ENCODE data around the gene ITPR1.

The ITPR1 gene

DNA sequence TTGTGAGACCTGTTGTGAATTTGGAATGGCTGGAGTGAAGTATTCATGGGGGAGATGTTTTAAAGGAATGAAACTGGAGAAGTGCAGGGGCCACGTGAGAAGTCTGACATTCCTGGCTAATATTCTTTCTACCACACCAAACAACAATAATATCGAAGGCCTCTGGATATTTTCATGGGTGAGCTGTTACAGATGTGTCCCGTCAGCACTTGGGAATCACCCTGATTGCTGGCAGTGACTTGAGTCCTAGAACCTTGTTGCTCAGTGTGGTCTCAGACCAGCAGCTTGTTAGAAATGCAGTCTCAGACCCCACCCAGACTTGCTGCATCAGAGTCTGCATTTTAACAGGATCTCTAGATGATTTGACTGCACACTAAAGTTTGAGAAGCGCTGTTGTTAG lies 113.8 kb downstream of the ITPR1 start:
- no peak overlapping the region for H3K4me3 ChIP-seq (ENCODE audit: low read depth, low read length)
- no peak for TF ChIP-seq CTCF (IDR thresholded peaks at IDR 0.05; ENCODE audit: low read depth, low read length)
- no peak for DNase-seq (ENCODE audit: low read depth, low spot score)
- in situ Hi-C loops (cut with HindIII; ENCODE audit: low sequenced_read_pairs) = no loop called here

GRCh38 chr3:4613366-4613765 lies 120.2 kb downstream of the ITPR1 start:
- DNase-seq (ENCODE audit: low read depth, low spot score) = no peak
- H3K4me3 ChIP-seq (ENCODE audit: low read depth, low read length) = no peak overlapping the region
- in situ Hi-C loops (cut with HindIII; ENCODE audit: low sequenced_read_pairs) = no loop called here
- no peak for TF ChIP-seq CTCF (IDR thresholded peaks at IDR 0.05; ENCODE audit: low read depth, low read length)

DNA sequence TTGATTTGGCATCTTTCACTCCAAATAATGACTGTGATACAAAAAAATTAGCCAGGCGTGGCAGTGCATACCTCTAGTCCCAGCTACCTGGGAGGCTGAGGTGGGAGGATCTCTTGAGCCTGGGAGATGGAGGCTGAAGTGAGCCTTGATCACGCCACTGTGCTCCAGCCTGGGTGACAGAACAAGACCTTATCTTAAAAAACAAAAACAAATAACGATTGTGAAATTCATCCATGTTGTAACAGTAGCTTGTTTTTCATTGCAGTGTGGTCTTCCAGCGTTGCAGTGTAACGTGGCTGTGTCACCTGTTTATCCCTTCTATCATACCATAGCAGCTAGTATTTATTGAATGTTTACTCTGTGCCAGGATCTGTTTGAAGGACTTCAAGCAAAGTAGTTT lies 120.9 kb downstream of the ITPR1 start:
- no peak for DNase-seq (ENCODE audit: low read depth, low spot score)
- no peak overlapping the region for H3K4me3 ChIP-seq (ENCODE audit: low read depth, low read length)
- no peak for TF ChIP-seq CTCF (IDR thresholded peaks at IDR 0.05; ENCODE audit: low read depth, low read length)
- in situ Hi-C loops (cut with HindIII; ENCODE audit: low sequenced_read_pairs) = no loop called here

GRCh38 chr3:4614927-4615326 lies 121.8 kb downstream of the ITPR1 start:
- no peak overlapping the region for H3K4me3 ChIP-seq (ENCODE audit: low read depth, low read length)
- in situ Hi-C loops (cut with HindIII; ENCODE audit: low sequenced_read_pairs) = no loop called here
- TF ChIP-seq CTCF (IDR thresholded peaks at IDR 0.05; ENCODE audit: low read depth, low read length) = no peak
- DNase-seq (ENCODE audit: low read depth, low spot score) = no peak

DNA sequence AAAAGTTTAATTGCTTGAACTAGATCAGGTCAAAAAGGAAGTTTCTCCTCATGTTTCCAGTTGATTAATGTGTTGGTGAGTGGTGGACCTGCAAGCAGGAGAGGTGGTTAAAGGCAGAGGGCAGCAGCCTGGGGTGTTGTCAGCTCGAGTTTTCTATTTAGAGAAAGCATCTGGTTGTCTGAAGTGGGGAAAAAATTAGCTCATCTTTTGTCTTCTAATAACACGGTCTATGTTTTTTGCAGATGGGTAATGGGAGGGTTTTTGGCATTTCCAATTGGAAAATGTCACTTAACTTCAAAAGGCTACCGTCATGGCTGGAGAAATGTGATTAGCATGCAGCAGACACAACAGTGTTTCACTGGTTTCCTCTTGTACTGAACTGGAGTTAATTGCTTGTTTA lies 122.6 kb downstream of the ITPR1 start:
- no peak for DNase-seq (ENCODE audit: low read depth, low spot score)
- H3K4me3 ChIP-seq (ENCODE audit: low read depth, low read length) = no peak overlapping the region
- in situ Hi-C loops (cut with HindIII; ENCODE audit: low sequenced_read_pairs) = no loop called here
- TF ChIP-seq CTCF (IDR thresholded peaks at IDR 0.05; ENCODE audit: low read depth, low read length) = no peak

DNA sequence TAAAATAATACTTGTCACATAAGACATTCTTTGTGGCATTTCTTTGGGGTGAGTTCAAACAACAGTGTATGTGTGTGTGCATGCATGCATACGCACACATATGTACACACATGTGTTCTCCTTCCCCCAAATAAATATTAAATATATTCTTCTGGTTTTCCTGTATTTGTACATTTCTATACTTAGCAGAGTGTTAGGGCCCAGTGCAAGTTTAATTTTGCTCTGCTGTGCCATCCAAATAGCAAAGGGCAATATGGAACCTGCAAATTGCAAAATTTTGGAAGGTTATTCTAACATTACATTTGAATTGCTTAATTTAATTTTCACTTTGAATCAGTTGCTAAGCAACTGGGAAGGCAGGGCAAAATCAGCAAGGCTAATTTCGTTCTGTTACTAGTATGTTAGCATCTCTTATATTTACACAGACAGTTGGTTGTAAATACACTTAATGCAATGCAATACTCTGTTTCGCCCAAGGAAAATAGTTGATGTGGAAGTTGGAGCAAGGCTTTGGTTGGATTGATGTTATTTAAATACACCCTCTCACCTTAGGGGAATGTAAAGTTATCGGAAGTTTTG lies 130.4 kb downstream of the ITPR1 start:
- no peak overlapping the region for H3K4me3 ChIP-seq (ENCODE audit: low read depth, low read length)
- TF ChIP-seq CTCF (IDR thresholded peaks at IDR 0.05; ENCODE audit: low read depth, low read length) = no peak
- in situ Hi-C loops (cut with HindIII; ENCODE audit: low sequenced_read_pairs) = no loop called here
- no peak for DNase-seq (ENCODE audit: low read depth, low spot score)
